Measurements from ENCODE around the gene GJC2.

The GJC2 gene

DNA sequence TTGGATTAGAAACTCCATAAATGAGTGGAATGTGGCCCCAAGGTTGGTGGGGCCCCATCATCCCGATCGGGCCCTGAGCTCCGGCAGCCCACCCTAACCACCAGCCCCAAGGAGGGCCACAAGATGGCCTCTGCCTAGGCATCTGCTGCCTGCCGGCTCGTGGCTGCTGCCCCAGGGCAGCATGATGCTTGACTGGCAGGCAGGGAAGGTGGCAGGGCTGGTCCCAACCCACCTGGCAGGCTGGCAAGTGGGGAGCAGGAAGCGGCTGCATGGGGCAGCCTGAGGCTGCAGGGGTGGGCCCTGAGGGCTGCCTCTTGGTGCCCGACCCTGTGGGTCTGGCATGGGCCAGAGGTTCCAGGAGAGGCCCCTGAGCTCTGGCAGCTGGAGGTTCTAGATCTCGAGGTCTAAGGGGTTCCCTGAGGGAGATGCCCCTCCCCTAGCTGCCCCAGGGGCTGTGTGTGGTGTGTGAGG is 760 bp upstream of the GJC2 start:
- peak overlapping the region; percentile 61 for H3K4me3 ChIP-seq
- H3K27ac ChIP-seq = peak overlapping the region; percentile 71 to 91
- DNase-seq (ENCODE audit: low spot score) = no peak
- TF ChIP-seq, protein P1, sequence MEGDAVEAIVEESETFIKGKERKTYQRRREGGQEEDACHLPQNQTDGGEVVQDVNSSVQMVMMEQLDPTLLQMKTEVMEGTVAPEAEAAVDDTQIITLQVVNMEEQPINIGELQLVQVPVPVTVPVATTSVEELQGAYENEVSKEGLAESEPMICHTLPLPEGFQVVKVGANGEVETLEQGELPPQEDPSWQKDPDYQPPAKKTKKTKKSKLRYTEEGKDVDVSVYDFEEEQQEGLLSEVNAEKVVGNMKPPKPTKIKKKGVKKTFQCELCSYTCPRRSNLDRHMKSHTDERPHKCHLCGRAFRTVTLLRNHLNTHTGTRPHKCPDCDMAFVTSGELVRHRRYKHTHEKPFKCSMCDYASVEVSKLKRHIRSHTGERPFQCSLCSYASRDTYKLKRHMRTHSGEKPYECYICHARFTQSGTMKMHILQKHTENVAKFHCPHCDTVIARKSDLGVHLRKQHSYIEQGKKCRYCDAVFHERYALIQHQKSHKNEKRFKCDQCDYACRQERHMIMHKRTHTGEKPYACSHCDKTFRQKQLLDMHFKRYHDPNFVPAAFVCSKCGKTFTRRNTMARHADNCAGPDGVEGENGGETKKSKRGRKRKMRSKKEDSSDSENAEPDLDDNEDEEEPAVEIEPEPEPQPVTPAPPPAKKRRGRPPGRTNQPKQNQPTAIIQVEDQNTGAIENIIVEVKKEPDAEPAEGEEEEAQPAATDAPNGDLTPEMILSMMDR (IDR thresholded peaks at IDR 0.05) = no peak

- DNase-seq (ENCODE audit: low spot score) = no peak
- TF ChIP-seq, protein P1 (IDR thresholded peaks at IDR 0.05) = no peak
- Histone ChIP-seq H3K4me3 (peak overlapping the region; percentile 61), H3K27ac (peak overlapping the region; percentile 71 to 91)
These were observed 360 bp downstream of the GJC2 start for GRCh38 chr1:228150120-228150460.

DNA sequence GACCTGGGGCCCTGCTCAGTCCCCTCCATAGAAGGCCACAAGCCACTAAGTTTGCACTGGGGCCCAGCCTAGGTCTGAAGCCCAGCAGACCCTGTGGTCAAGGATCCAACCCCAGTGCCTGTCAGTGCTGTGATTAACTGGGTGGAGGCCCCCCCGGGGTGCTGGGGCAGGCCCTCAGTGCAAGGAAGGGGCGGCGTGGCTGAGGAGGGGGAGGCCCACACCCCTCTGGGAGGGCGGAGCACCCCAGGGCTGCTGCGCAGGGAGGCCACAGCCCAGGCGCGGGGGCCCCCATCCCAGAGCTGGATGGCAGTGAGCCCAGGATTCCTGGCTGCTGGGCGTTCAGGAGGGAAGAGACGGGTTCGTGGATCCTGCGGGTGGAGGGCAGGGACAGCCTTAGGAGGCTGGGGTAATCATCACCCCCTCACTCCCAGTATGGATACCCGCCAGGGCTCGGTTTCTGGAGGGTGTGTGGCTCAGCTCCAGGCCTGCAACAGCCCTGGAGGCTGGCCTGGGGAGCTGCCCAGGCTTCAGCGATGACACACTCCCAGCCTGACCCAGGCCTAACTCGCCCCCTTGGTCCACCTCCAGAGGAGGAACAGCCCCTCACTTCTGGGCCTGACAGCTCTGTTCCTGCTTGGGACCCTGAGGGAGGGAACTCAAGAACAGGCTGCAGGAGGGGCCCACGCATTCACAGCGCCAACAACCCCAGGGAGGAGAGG is 890 bp downstream of the GJC2 start:
- peak overlapping the region; percentile 61 for H3K4me3 ChIP-seq
- DNase-seq (ENCODE audit: low spot score) = peak; percentile 77

GRCh38 chr1:228151180-228151925 is 1.6 kb downstream of the GJC2 start:
- DNase-seq (ENCODE audit: low spot score) = peak; percentile 69
- H3K4me3 ChIP-seq = peak overlapping the region; percentile 61

More for the DNA sequence above, 890 bp downstream of the GJC2 start:
- TF ChIP-seq, protein P1 (IDR thresholded peaks at IDR 0.05) = no peak
- H3K27ac ChIP-seq = peak overlapping the region; percentile 71 to 91

DNA sequence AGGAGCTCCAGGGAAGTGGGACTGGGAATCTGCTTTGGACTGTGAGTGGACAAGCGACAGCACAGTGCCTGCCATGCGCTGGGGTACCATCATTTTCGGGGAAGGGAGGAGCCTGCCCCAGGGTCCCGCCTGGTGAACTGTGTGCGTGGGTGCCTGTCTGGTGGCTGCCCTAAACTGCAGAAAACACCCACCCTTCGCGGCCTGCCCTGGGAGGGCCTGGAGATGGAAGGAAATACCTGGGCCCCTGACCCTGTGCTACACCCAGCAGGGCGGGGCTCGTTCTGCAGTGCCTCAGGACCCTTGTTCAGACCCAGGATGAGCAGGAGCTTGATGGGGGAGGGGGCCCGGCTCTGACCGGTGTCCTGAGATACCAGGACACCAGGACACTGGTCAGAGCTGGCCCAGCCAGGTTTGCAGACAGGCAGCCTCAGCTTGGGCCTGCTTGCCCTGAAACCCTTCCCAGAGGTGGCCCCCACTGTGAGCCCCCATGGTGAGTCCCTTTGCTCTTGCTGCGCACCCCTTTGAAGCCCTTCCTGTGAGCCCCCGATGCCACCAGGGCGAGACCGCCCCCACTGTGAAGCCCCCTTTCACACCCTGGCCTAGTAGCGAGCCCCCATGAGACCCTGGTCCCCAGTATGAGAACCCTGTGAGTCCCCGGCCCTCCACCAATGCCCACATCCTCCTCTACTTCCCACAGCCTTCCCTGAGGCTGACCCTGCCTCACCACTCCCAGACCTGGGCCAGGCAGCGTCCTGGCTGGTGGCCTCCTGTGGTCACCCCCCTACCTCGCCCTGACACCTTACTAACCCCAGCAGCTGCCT is 2.6 kb downstream of the GJC2 start:
- no peak overlapping the region for H3K4me3 ChIP-seq
- H3K27ac ChIP-seq = peak overlapping the region in 1 of 2 donors; percentile 91
- TF ChIP-seq, protein P1 (IDR thresholded peaks at IDR 0.05) = no peak
- no peak for DNase-seq (ENCODE audit: low spot score)

More at GRCh38 chr1:228151180-228151925, 1.6 kb downstream of the GJC2 start:
- TF ChIP-seq, protein P1 (IDR thresholded peaks at IDR 0.05) = no peak
- H3K27ac ChIP-seq = peak overlapping the region; percentile 71 to 91

DNA sequence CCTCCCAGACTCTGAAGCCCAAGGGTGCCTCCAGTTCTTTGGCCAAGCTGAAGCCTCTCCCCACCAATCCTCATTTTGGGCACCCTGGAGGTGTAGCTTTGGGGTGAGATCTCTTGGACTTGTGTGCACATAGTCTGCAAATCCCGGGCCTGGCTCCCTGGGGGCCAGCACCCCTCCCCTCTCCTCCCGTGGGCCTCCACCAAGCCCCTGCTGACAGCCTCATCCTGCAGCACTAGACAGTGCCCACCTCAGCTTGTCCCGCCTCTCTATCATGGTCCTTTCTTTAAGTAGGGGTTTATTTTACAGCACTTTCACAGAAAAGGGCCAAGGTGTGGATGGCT is 3.2 kb downstream of the GJC2 start:
- DNase-seq (ENCODE audit: low spot score) = no peak
- no peak overlapping the region for H3K4me3 ChIP-seq
- TF ChIP-seq, protein P1 (IDR thresholded peaks at IDR 0.05) = no peak
- H3K27ac ChIP-seq = peak overlapping the region in 1 of 2 donors; percentile 91
